Measurements from ENCODE around the gene GRIA4.

GRIA4 gene

DNA sequence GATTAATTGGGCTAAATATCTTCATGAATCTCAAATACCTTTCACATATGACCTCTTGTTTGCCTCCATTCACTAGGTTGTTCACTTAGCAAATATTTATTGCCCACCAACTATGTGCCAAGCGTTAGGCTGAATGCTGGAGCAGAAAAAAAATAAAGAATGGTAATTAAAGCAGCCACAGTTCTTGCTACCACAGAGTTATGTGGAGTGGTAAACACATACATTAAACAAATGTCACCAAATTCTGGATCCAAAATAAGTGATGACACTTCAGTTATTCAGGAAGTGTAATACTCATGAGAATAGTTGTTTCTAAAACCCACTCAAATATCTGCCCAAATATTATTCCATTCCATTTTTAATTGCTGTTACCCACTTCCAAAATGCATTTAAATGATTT lies 128.4 kb downstream of the GRIA4 start:
- no peak for TF ChIP-seq CTCF (IDR thresholded peaks at IDR 0.05; ENCODE audit: control extremely low read depth, extremely low read depth, low read depth, missing control alignments)
- POLR2A ChIA-PET: no interaction called here
- DNase-seq (ENCODE audit: extremely low spot score): no peak
- CTCF ChIA-PET: no interaction called here

- DNase-seq (ENCODE audit: extremely low spot score): no peak
- TF ChIP-seq CTCF (IDR thresholded peaks at IDR 0.05; ENCODE audit: control extremely low read depth, extremely low read depth, low read depth, missing control alignments): no peak
- CTCF ChIA-PET: interaction anchor here (1.4 to 1.7 kb wide), 2 partner anchors 14 kb away, joined by 3 to 6 read pairs; no protein-coding TSS in a partner anchor
- POLR2A ChIA-PET: no interaction called here
Observed at GRCh38 chr11:105738986-105739795, 129.3 kb downstream of the GRIA4 start.

GRCh38 chr11:105740164-105740903 lies 130.5 kb downstream of the GRIA4 start:
- no peak for TF ChIP-seq CTCF (IDR thresholded peaks at IDR 0.05; ENCODE audit: control extremely low read depth, extremely low read depth, low read depth, missing control alignments)
- POLR2A ChIA-PET: no interaction called here
- no peak for DNase-seq (ENCODE audit: extremely low spot score)
- CTCF ChIA-PET: interaction anchor here (1.1 to 1.7 kb wide), 4 partner anchors 11 to 22 kb away, joined by 3 to 6 read pairs (median 3); no protein-coding TSS in a partner anchor

- ChIA-PET CTCF (interaction anchor here (0.7 to 1.1 kb wide), 3 partner anchors 9 to 21 kb away, joined by 3 read pairs; no protein-coding TSS in a partner anchor), POLR2A (no interaction called here)
- TF ChIP-seq CTCF (IDR thresholded peaks at IDR 0.05; ENCODE audit: control extremely low read depth, extremely low read depth, low read depth, missing control alignments): no peak
- no peak for DNase-seq (ENCODE audit: extremely low spot score)
Observed at GRCh38 chr11:105741488-105742020, 131.7 kb downstream of the GRIA4 start.

DNA sequence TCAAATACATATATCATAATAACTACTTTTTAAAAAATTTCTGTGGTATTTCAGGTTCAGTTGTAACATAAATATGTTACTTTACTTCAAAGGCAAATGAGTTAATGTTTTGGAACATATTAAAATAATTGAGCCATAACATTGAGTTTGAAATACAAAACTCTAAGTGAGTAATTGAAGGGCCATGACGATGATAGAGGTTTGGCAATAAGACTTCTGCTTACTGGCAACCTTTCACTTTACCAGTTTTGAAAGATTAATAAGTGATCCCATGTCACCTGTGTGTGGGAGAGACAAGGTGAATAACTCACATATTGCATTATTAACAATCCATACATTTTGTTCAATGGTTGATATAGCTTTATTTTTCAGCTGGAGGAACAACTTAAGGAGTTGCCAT lies 144.4 kb downstream of the GRIA4 start:
- DNase-seq (ENCODE audit: extremely low spot score): no peak
- ChIA-PET CTCF (no interaction called here), POLR2A (no interaction called here)
- TF ChIP-seq CTCF (IDR thresholded peaks at IDR 0.05; ENCODE audit: control extremely low read depth, extremely low read depth, low read depth, missing control alignments): no peak

GRCh38 chr11:105754716-105755115 lies 144.8 kb downstream of the GRIA4 start:
- TF ChIP-seq CTCF (IDR thresholded peaks at IDR 0.05; ENCODE audit: control extremely low read depth, extremely low read depth, low read depth, missing control alignments): no peak
- POLR2A ChIA-PET: no interaction called here
- CTCF ChIA-PET: interaction anchor here (1.0 kb wide), 1 partner anchor 9 kb away, joined by 3 read pairs; no protein-coding TSS in a partner anchor
- DNase-seq (ENCODE audit: extremely low spot score): no peak

Data from GM10248 (cell line).